HT1080 (cell line): ENCODE measurements around the gene HCCS. TPM values are rescaled to one million over a fixed set of nuclear protein-coding genes. Genes with fewer than 3 reads are reported as not detected.
"Not testable (repeated sequence)": the region's sequence is repeated elsewhere in the genome, so short reads cannot be mapped to it uniquely, and the experiment has no call there.

Experiments used
- DNase-seq: peaks from one replicate; pipeline ENCODE4 v3.0.0-alpha.2; 2015; ENCODE audit warnings: low read depth
- total RNA-seq: library from RNA; depleted of rRNA; stranded (reverse); fragments of >200 nt; shearing (Covaris generic); gene quantifications from 2 replicates; pipeline ENCODE4 v1.2.3, GENCODE V29; 2014

Gene HCCS
- total RNA-seq, 1 experiment from 2014 or later, result 42.7 TPM

DNA sequence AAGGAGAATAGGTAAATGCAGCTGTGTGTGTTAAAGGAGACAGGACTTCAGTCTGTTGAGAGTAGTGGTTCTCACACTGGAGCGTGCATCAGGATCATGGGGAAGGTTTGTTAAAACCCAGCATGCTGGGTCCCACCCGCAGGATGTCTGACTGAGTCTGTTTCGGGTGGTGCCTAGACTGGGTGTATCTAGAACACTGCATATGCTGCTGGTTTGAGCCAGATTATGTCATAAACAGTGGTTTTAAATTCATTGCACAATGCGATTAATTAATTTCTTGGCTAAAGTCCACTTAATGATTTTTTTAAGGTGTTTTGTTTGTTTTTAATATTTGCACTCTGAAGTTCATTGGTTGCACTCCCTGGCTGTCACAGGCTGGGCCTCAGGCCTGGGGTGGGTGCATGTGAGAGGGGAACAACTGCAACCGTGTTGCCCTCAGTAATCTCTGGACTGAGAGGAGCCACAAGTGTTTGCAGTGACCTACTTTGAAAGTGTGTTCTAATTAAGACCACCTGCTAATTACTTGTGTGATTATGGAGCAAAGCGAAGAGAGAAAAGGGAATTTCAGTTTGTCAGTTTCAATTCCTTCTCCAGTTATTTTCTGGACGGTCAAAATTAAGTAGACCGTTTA lies 8.3 kb downstream of the HCCS start:
- DNase-seq, result no peak

DNA sequence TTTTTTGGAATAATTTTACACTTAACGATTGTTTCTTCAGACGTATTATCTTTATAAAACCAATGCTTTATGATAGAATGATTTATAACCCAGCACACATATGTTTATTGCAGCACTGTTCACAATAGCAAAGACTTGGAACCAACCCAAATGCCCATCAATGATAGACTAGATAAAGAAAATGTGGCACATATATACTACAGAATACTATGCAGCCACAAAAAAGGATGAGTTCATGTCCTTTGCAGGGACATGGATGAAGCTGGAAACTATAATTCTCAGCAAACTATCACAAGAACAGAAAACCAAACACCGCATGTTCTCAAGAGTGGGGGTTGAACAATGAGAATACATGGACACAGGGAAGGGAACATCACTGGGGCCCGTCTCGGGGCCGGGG lies 12.0 kb downstream of the HCCS start:
- DNase-seq, result not testable (repeated sequence)

- no peak for DNase-seq
Measured at GRCh38 chrX:11124112-11124511, 13.0 kb downstream of the HCCS start.

DNA sequence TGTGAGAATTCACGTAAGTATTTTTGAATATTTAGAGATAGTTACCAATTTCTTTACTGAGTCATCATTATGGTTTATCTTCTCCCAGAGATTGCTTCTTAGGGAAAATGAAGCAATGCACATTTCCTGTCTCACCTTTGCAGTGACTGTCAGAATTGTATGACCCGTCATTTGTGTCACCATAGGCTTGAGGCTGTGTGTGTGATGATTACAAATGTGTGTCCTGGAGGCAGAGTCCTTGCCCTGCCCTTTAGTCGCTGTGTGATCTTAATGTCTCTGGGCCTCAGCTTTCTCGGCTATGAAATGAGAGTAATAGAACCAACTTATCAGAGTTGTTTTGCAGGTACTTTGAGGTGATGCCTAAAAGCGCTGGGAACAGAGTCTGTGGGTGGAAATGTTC lies 13.9 kb downstream of the HCCS start:
- DNase-seq, result no peak

GRCh38 chrX:11129534-11130105 lies 18.5 kb downstream of the HCCS start:
- no peak for DNase-seq

- DNase-seq, result no peak
Measured at GRCh38 chrX:11130136-11130535, 19.0 kb downstream of the HCCS start.

GRCh38 chrX:11131146-11131545 lies 20.0 kb downstream of the HCCS start:
- DNase-seq, result no peak

GRCh38 chrX:11135564-11136185 lies 24.5 kb downstream of the HCCS start:
- no peak for DNase-seq

GRCh38 chrX:11137543-11138139 lies 26.5 kb downstream of the HCCS start:
- peak; percentile 3 for DNase-seq

DNA sequence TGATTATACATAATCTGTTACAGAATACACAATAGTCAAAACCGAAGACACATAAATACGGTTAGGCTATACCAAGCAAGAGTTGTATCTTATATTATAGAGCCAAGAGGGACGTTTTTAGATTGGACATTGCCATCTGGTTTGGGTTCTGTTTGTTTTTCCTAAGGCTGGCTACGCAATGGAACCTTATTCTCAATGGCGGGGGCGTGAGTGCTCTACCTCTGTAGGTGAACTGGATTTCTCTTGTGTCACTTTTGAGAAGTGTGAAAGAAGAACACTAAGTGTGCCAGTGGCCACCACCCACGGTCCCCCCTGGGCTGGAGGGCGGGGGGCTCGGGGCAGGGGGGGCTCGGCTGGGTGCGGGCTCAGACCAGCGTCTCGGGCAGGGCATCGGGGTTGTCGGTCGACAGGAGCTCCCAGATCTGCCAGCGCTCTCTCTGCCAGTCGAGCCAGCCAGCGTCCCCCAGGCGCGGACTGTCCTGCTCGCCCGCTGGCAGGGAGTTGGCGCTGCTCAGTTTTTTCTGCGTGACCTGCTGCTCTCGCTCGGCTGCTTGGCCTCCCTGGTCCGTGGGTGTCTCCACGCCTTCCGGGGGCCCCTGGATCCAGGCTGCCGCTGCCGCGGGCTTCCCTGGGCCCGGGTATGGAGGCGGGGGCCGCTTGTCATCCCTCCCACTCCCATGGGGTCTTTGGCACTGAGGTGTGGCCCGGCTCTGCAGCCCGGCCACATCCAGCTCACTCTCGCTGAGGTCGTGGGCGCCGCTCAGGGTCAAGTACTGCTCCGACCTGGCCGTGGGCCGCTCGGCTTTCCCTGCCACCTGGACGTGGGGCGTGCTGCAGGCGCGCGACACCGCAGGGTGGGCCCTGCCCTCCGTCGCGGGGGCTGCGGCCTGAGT lies 27.6 kb downstream of the HCCS start:
- DNase-seq, result no peak

- peak; percentile 61 for DNase-seq
Measured at GRCh38 chrX:11143931-11144678, 33.0 kb downstream of the HCCS start.

DNA sequence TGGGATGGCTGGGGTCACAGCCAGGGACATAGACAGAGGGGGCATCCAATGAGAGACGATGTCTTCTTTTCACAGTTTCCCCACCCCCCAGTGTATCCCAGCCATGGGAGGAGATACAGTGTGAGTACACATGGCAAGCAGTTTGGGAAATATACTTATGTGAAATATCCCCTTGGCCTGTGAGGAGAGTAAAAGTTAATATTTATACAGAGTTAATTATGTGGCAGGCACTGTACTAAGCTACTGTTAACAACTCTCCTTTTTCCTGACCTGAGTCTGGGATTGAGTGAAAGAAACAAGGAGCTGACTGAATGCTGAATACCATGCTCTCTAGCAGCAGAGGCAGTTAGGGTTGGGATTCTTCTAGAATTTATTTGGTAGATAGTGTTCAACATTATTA lies 35.3 kb downstream of the HCCS start:
- DNase-seq, result no peak

DNA sequence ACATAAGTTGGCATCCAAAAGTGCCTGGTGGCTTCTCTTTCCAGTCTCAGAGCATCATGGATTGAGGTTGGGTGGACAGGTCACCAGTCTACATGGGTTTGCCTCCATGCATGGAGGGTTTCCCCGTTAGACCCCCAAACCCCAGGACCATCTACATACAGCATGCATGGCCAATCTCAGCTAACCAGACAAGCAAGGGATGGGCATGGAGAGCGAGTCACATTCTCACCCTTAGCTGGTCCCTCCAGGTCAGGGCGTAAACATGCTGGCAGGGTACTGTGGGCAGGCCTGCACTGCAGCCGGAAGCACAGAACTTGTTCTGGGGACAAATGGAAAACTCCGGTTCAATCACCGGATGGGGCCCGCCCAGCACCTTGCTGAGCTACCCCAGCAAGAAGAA lies 37.3 kb downstream of the HCCS start:
- no peak for DNase-seq

GRCh38 chrX:11151799-11152559 lies 40.8 kb downstream of the HCCS start:
- no peak for DNase-seq

- no peak for DNase-seq
Measured at GRCh38 chrX:11159149-11159548, 48.0 kb downstream of the HCCS start.

- no peak for DNase-seq
Measured at GRCh38 chrX:11164433-11164832, 53.3 kb downstream of the HCCS start.

DNA sequence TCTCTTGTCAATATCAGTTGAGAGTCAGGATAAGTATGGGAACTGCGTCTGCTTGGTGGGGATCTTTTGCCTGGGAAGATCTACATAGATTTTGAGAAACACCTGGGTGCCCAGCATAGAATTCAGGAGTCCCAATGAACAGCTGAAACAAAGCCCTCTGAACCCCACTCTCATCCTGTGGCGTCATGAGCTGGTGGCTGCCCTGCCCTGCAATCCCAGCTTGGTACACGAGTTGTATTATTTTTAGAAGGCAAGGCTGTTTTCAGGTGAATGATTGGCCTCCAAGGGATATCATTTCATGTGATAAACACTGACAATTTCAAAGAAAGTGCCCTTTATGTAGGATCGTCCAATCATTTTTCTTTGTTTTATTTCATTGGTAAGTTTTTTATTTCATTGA lies 60.8 kb downstream of the HCCS start:
- no peak for DNase-seq

GRCh38 chrX:11172415-11172814 lies 61.3 kb downstream of the HCCS start:
- no peak for DNase-seq
